ENCODE measurements around the gene GALNT5. TPM values are rescaled to one million over a fixed set of nuclear protein-coding genes. Genes with fewer than 3 reads are reported as not detected.

The GALNT5 gene
- total RNA-seq, 1 experiment from 2014 or later, result 0.04 TPM

GRCh38 chr2:157238296-157238695 is 19.2 kb upstream of the GALNT5 start:
- DNase-seq, result no peak
- H3K4me3 ChIP-seq (ENCODE audit: low read length), result no peak overlapping the region
- no peak for TF ChIP-seq EZH2 (IDR thresholded peaks at IDR 0.05; ENCODE audit: low read length, unreplicated experiment)
- TF ChIP-seq EZH2phosphoT487 (IDR thresholded peaks at IDR 0.05; ENCODE audit: borderline replicate concordance, low read length), result no peak
- TF ChIP-seq CTCF (conservative IDR thresholded peaks at IDR 0.05; ENCODE audit: low read depth, low read length), result no peak
- no peaks in the 10 kb centered on the region for H3K27me3 ChIP-seq (ENCODE audit: low read length)
- H3K4me2 ChIP-seq (ENCODE audit: low read length), result no peak overlapping the region
- H3K36me3 ChIP-seq (ENCODE audit: low read depth, low read length), result no peaks in the 10 kb centered on the region
- ChIA-PET CTCF (no interaction called here), POLR2A (ENCODE audit: unreplicated experiment) (no interaction called here)
- BruUV-seq (replicated peaks), result no TSS peak
- no peaks in the 10 kb centered on the region for H3K9me3 ChIP-seq (ENCODE audit: low read length)
- no peaks in the 10 kb centered on the region for H3K9me2 ChIP-seq (replicated peaks; ENCODE audit: low read length)
- no peak for ATAC-seq
- H4K20me1 ChIP-seq (ENCODE audit: low read length), result no peaks in the 10 kb centered on the region
- H3K27ac ChIP-seq (ENCODE audit: low read length), result no peak overlapping the region
- H3K4me1 ChIP-seq (ENCODE audit: insufficient read depth, low read length), result no peaks in the 10 kb centered on the region
- intact Hi-C loops (cut with micrococcal nuclease), result no loop called here
- H3K9ac ChIP-seq (ENCODE audit: low read length), result no peak overlapping the region
- H3K79me2 ChIP-seq (ENCODE audit: low read length), result no peaks in the 10 kb centered on the region
- H2AFZ ChIP-seq (ENCODE audit: low read length), result no peak overlapping the region
- no peaks in the 10 kb centered on the region for H3F3A ChIP-seq (ENCODE audit: low read length, unreplicated experiment)

DNA sequence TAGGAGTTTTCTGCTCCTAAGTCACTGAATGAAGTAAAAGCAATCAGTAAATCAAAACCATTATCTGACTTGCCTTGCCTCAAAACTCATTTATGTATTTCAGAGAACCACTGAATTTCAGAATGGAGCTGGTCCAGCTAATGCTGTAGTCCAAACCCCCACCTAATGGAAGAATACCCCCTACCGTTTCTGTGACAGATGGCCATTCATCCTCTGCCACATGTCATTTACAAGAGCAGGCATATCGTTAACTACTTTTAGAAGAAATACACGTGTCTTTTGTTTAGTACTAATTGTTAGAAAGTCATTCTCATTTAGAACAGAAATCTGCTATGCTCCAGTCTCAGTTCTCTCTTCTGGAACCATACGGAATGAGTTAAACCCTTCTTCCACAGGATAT is 12.8 kb upstream of the GALNT5 start:
- H3K9me3 ChIP-seq (ENCODE audit: low read length), result no peaks in the 10 kb centered on the region
- H3K27me3 ChIP-seq (ENCODE audit: low read length), result no peaks in the 10 kb centered on the region
- peak overlapping the region; percentile 98; the same call in 1 of the 2 replicates for H3K27ac ChIP-seq (ENCODE audit: low read length)
- no peaks in the 10 kb centered on the region for H3K9me2 ChIP-seq (replicated peaks; ENCODE audit: low read length)
- no peak for TF ChIP-seq EZH2phosphoT487 (IDR thresholded peaks at IDR 0.05; ENCODE audit: borderline replicate concordance, low read length)
- H3K36me3 ChIP-seq (ENCODE audit: low read depth, low read length), result no peaks in the 10 kb centered on the region
- intact Hi-C loops (cut with micrococcal nuclease), result no loop called here
- DNase-seq (no peak), ATAC-seq (no peak)
- H3K4me2 ChIP-seq (ENCODE audit: low read length), result no peak overlapping the region
- peaks cover 23% of the 10 kb centered on the region for H3K4me1 ChIP-seq (ENCODE audit: insufficient read depth, low read length)
- no peak overlapping the region for H3K9ac ChIP-seq (ENCODE audit: low read length)
- H3K4me3 ChIP-seq (ENCODE audit: low read length), result no peak overlapping the region
- ChIA-PET CTCF (no interaction called here), POLR2A (ENCODE audit: unreplicated experiment) (no interaction called here)
- H2AFZ ChIP-seq (ENCODE audit: low read length), result no peak overlapping the region
- H4K20me1 ChIP-seq (ENCODE audit: low read length), result no peaks in the 10 kb centered on the region
- peaks cover 9% of the 10 kb centered on the region for H3F3A ChIP-seq (ENCODE audit: low read length, unreplicated experiment)
- no TSS peak for BruUV-seq (replicated peaks)
- H3K79me2 ChIP-seq (ENCODE audit: low read length), result no peaks in the 10 kb centered on the region

DNA sequence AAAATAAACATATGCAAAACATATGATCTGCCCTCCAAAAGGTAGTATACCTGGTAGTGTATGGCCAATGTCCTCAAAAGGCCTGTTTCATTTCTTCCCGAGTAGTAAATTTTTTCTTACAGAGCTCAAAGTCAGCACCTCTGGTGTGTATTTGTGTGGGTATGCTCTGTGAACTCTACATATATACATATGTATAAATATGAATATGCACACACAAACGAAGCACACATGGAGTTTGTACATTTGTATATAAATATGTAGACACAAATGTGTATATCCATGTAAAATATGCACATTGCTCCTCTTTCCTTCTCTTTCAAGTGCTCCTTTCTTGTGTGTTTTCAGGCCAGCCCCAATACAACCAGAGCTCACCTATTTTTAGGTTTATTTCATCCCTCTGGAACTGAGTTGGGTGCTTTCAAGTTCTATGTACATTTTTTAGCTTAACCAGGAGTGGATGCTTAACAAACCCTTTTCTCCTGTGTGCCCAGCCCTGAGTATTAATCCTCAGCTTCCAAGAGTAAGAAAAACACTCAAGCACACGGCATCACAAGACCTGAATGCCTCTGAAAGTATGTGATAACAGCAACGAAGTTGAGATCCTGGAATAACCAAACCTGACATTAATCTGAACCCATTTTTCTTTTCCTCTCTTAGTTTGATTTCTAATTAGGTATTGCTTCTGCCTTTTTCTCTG is 12.2 kb upstream of the GALNT5 start:
- H3K27me3 ChIP-seq (ENCODE audit: low read length), result no peaks in the 10 kb centered on the region
- no peaks in the 10 kb centered on the region for H3K9me2 ChIP-seq (replicated peaks; ENCODE audit: low read length)
- 0 out of 2 replicates have a peak overlapping the region, but pooled peaks have one; percentile 75 for H3K4me2 ChIP-seq (ENCODE audit: low read length)
- no TSS peak for BruUV-seq (replicated peaks)
- POLR2A ChIA-PET (ENCODE audit: unreplicated experiment), result no interaction called here
- peaks cover 23% of the 10 kb centered on the region for H3K4me1 ChIP-seq (ENCODE audit: insufficient read depth, low read length)
- H3K9me3 ChIP-seq (ENCODE audit: low read length), result no peaks in the 10 kb centered on the region
- ATAC-seq (no peak), DNase-seq (no peak)
- peak overlapping the region; percentile 84 for H3K9ac ChIP-seq (ENCODE audit: low read length)
- intact Hi-C loops (cut with micrococcal nuclease), result no loop called here
- CTCF ChIA-PET, result no interaction called here
- H3K27ac ChIP-seq (ENCODE audit: low read length), result peak overlapping the region; percentile 98
- H4K20me1 ChIP-seq (ENCODE audit: low read length), result no peaks in the 10 kb centered on the region
- no peak for TF ChIP-seq EZH2phosphoT487 (IDR thresholded peaks at IDR 0.05; ENCODE audit: borderline replicate concordance, low read length)
- TF ChIP-seq EZH2 (IDR thresholded peaks at IDR 0.05; ENCODE audit: low read length, unreplicated experiment), result no peak
- TF ChIP-seq CTCF (conservative IDR thresholded peaks at IDR 0.05; ENCODE audit: low read depth, low read length), result no peak
- H3K36me3 ChIP-seq (ENCODE audit: low read depth, low read length), result no peaks in the 10 kb centered on the region
- H3K4me3 ChIP-seq (ENCODE audit: low read length), result no peak overlapping the region
- no peaks in the 10 kb centered on the region for H3K79me2 ChIP-seq (ENCODE audit: low read length)
- H3F3A ChIP-seq (ENCODE audit: low read length, unreplicated experiment), result peaks cover 9% of the 10 kb centered on the region
- no peak overlapping the region for H2AFZ ChIP-seq (ENCODE audit: low read length)

Data from PC-3 (cell line).